GM12878 (cell line): Measurements from ENCODE around the gene KREMEN2. TPM values are rescaled to one million over a fixed set of nuclear protein-coding genes. Genes with fewer than 3 reads are reported as not detected.

Experiments used
- ATAC-seq: fragments of 200-7000 bp; cut with Tn5 transposase; 3 replicates; pipeline ENCODE4 v1.9.1; 2020; ENCODE audit warnings: mild to moderate bottlenecking, moderate library complexity
- BruUV-seq: library from RNA; stranded (reverse); fragments of 400-500 nt; replicated peaks from 2 replicates; lab custom pipeline; 2021; lab: Mats Ljungman, UMichigan
- CTCF ChIA-PET: fragments of 300-600 bp; sonication (Branson Sonifier 250); formaldehyde crosslinking; extraction: SDS; loops from one replicate; lab custom pipeline; 2021; ENCODE audit warnings: inconsistent platforms; lab: Yijun Ruan, JAX
- POLR2A ChIA-PET: fragments of 350-600 bp; formaldehyde crosslinking; extraction: SDS; loops from one replicate; lab custom pipeline; 2021; ENCODE audit warnings: inconsistent platforms; lab: Charles Lee
- RAD21 ChIA-PET: fragments of 300-600 bp; sonication (Branson Sonifier 250); formaldehyde crosslinking; loops from one replicate; lab custom pipeline; 2023; ENCODE audit warnings: antibody characterized with exemption; ENCODE audit not compliant: unreplicated experiment; lab: Charles Lee
- SMC1A ChIA-PET: fragments of 300-600 bp; sonication (Branson Sonifier 250); formaldehyde crosslinking; loops from one replicate; lab custom pipeline; 2023; ENCODE audit not compliant: unreplicated experiment, uncharacterized antibody; lab: Charles Lee
- DNase-seq: peaks from one replicate; pipeline ENCODE4 v3.0.0-alpha.2; 2011; ENCODE audit warnings: low read depth, low spot score
- FAIRE-seq: peaks from 3 replicates; lab custom pipeline; 2011; peaks lifted over from hg19 to GRCh38; lab: Jason Lieb, UNC
- H2AFZ ChIP-seq: 2 replicates; pipeline ENCODE4 v1.6.0; 2011; ENCODE audit warnings: low read depth, low read length, control low read depth; ENCODE audit not compliant: control insufficient read depth
- H3K27ac ChIP-seq: 2 replicates; pipeline ENCODE4 v1.5.1; 2011; ENCODE audit warnings: control low read depth; ENCODE audit not compliant: control insufficient read depth, insufficient read depth
- H3K27me3 ChIP-seq, 2 experiments: replicated peaks in 1 of 2; 2 replicates each; pipeline versions ENCODE4 v1.6.0 to v1.6.1; 2011; ENCODE audit warnings: low read length in 1 of 2; ENCODE audit not compliant: control insufficient read depth in 2 of 2, insufficient read depth in 2 of 2
- H3K36me3 ChIP-seq, 2 experiments: 2 replicates each; pipeline ENCODE4 v1.5.1; 2011; ENCODE audit warnings: low read length in 1 of 2; ENCODE audit not compliant: control insufficient read depth in 2 of 2, insufficient read depth in 2 of 2
- H3K4me1 ChIP-seq: 2 replicates; pipeline ENCODE4 v1.6.1; 2011; ENCODE audit warnings: mild to moderate bottlenecking, low read length, moderate library complexity, mixed read lengths; ENCODE audit not compliant: control insufficient read depth, insufficient read depth
- H3K4me2 ChIP-seq: 2 replicates; pipeline ENCODE4 v1.6.0; 2011; ENCODE audit warnings: control low read depth; ENCODE audit not compliant: control insufficient read depth, insufficient read depth
- H3K4me3 ChIP-seq: fragments of 200-600 bp; sonication (generic); 2 replicates; pipeline ENCODE4 v1.5.1; 2016
- H3K79me2 ChIP-seq: 2 replicates; pipeline ENCODE4 v1.6.0; 2011; ENCODE audit warnings: low read length; ENCODE audit not compliant: control insufficient read depth, insufficient read depth
- H3K9ac ChIP-seq: 2 replicates; pipeline ENCODE4 v1.8.0; 2011; ENCODE audit warnings: low read length, control low read depth, mixed read lengths; ENCODE audit not compliant: control insufficient read depth, insufficient read depth
- H3K9me3 ChIP-seq: replicated peaks from 3 replicates; pipeline ENCODE4 v1.5.1; 2011; ENCODE audit warnings: mild to moderate bottlenecking, low read length; ENCODE audit not compliant: control insufficient read depth, insufficient read depth
- H4K20me1 ChIP-seq: 2 replicates; pipeline ENCODE4 v1.6.0; 2011; ENCODE audit not compliant: control insufficient read depth, insufficient read depth
- ASH2L ChIP-seq: fragments of 300-600, 200-600 bp; sonication (generic); IDR thresholded peaks from 2 replicates; pipeline ENCODE4 v1.6.1; 2017; ENCODE audit warnings: low read depth, mild to moderate bottlenecking, borderline replicate concordance
- ATF2 ChIP-seq: IDR thresholded peaks from 2 replicates; pipeline ENCODE4 v1.6.1; 2012; ENCODE audit warnings: low read length, inconsistent platforms
- HCFC1 ChIP-seq: fragments of 150-350 bp; IDR thresholded peaks from 2 replicates; pipeline ENCODE4 v1.6.1; 2014; ENCODE audit warnings: low read length
- IKZF1 ChIP-seq: fragments of 450-650 bp; conservative IDR thresholded peaks from 2 replicates; pipeline ENCODE4 v1.6.1; 2017; ENCODE audit warnings: antibody characterized with exemption, mild to moderate bottlenecking
- IKZF2 ChIP-seq, 2 experiments: fragments of 450-650 bp; IDR thresholded peaks; 2 replicates each; pipeline ENCODE4 v1.6.1; 2017; ENCODE audit warnings: mild to moderate bottlenecking in 2 of 2, moderate library complexity in 2 of 2
- NR2C1 ChIP-seq: fragments of 450-650 bp; IDR thresholded peaks from 2 replicates; pipeline ENCODE4 v1.6.1; 2017; ENCODE audit warnings: antibody characterized with exemption, mild to moderate bottlenecking, moderate library complexity
- RCOR1 ChIP-seq: conservative IDR thresholded peaks from 2 replicates; pipeline ENCODE4 v1.6.1; 2012; ENCODE audit warnings: low read depth, low read length, improper control_type of control experiment
- RELA ChIP-seq: fragments of 450-650 bp; IDR thresholded peaks from 2 replicates; pipeline ENCODE4 v1.8.0; 2014; ENCODE audit warnings: borderline replicate concordance; ENCODE audit not compliant: partially characterized antibody
- SUPT20H ChIP-seq: IDR thresholded peaks from 2 replicates; pipeline ENCODE4 v1.6.1; 2011; ENCODE audit warnings: low read depth, mild to moderate bottlenecking, low read length, moderate library complexity, borderline replicate concordance; ENCODE audit not compliant: control insufficient read depth
- TCF3 ChIP-seq: IDR thresholded peaks from 2 replicates; pipeline ENCODE4 v1.6.1; 2012; ENCODE audit warnings: low read depth, mild to moderate bottlenecking, low read length, borderline replicate concordance; ENCODE audit not compliant: insufficient read depth
- WRNIP1 ChIP-seq: IDR thresholded peaks from 2 replicates; pipeline ENCODE4 v1.6.1; 2011; ENCODE audit warnings: low read depth, low read length, improper control_type of control experiment, borderline replicate concordance
- ZNF384 ChIP-seq: IDR thresholded peaks from 2 replicates; pipeline ENCODE4 v1.6.1; 2012; ENCODE audit warnings: low read depth, mild to moderate bottlenecking, low read length, improper control_type of control experiment, borderline replicate concordance
- ZZZ3 ChIP-seq: IDR thresholded peaks from 2 replicates; pipeline ENCODE4 v1.6.1; 2011; ENCODE audit warnings: low read depth; ENCODE audit not compliant: control insufficient read depth, insufficient read length
- WGBS: methylation state at CpG from one replicate; pipeline ENCODE4 v1.1.6; 2016; ENCODE audit warnings: low lambda C conversion rate; ENCODE audit not compliant: insufficient replicate concordance, insufficient coverage; ENCODE audit errors: missing lambda C conversion rate; 5-methylcytosine and 5-hydroxymethylcytosine counted together
- in situ Hi-C: fragments of 300-500 bp; cut with MboI; formaldehyde crosslinking; loops from 9 replicates; pipeline ENCODE4 v1.14.3; 2018; ENCODE audit warnings: mixed read lengths
- intact Hi-C: fragments of 100-400 bp; cut with micrococcal nuclease; formaldehyde crosslinking; loops from one replicate; pipeline ENCODE4 v1.14.2; 2022; ENCODE audit not compliant: unreplicated experiment
- polyA plus RNA-seq, 11 experiments: library from polyadenylated mRNA; depleted of rRNA in 4 of 11; unstranded in 6 of 11; stranded (reverse) in 5 of 11; fragments of >200 nt; fragmentation: Nextera tagmentation in 4 of 11; fragmentation: Illumina TruSeq in 1 of 11; extraction: Ambion mirVana in 4 of 11; extraction: Trizol in 1 of 11; gene quantifications; 1 replicate in 1 of 11; 2 replicates in 10 of 11; pipeline versions ENCODE4 v1.2.1 to v1.2.3, GENCODE V29; 2011 to 2016; ENCODE audit warnings: inconsistent platforms in 2 of 11, missing spikeins in 2 of 11, low read depth in 1 of 11
- total RNA-seq, 4 experiments: library from RNA; depleted of rRNA in 3 of 4; stranded (reverse); fragments of >200 nt in 3 of 4; fragmentation: Illumina TruSeq in 1 of 4; extraction: Trizol in 1 of 4; gene quantifications; 2 replicates each; pipeline versions ENCODE4 v1.2.1 to v1.2.3, GENCODE V29; 2013 to 2021
- TF ChIP-seq, protein P1 (sequence below): fragments of 450-650 bp; IDR thresholded peaks from 2 replicates; pipeline ENCODE4 v1.6.1; 2017; ENCODE audit warnings: low read depth, mild to moderate bottlenecking, moderate library complexity
- TF ChIP-seq, protein P2 (sequence below): fragments of 450-650 bp; IDR thresholded peaks from 2 replicates; pipeline ENCODE4 v1.6.1; 2017; ENCODE audit warnings: mild to moderate bottlenecking
- TF ChIP-seq, protein P3 (sequence below): IDR thresholded peaks from 2 replicates; pipeline ENCODE4 v1.6.1; 2012; ENCODE audit warnings: low read depth, low read length, improper control_type of control experiment

KREMEN2 gene
- total and polyA plus RNA-seq, 10 of the 15 experiments (the other 5 are each of a cell fraction or from before 2014, with no cell fraction given): 0.06 to 3.7 (median 0.83) TPM; not detected in 2

DNA sequence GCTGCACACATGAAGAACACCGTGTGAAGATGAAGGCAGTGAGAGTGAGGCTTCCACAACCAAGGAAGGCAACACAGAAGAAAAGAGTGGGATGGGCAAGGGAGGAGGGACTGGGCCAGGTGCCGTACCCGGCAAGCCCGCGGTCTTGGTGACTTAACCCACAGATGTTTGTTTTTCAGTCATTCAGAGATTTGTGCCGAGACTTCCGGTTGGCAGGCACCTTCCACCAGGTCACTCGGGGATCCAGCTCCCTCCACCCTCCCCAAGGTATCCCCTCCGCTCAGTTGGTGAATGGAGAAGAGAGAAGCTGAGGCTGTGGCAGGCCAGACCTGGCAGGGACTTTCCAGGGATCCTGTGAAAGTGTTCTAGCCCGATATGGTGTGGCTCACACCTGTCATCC, 4.9 kb upstream of the KREMEN2 start (continued):
- TF ChIP-seq ATF2 (no peak), IKZF1 (peak; percentile 36), HCFC1 (no peak), ASH2L (no peak), IKZF2 (IDR thresholded peaks at IDR 0.05) (0 out of 4 replicates have a peak, but pooled peaks of 1 of the 2 experiments have one; percentile 40)
- TF ChIP-seq, protein P1, sequence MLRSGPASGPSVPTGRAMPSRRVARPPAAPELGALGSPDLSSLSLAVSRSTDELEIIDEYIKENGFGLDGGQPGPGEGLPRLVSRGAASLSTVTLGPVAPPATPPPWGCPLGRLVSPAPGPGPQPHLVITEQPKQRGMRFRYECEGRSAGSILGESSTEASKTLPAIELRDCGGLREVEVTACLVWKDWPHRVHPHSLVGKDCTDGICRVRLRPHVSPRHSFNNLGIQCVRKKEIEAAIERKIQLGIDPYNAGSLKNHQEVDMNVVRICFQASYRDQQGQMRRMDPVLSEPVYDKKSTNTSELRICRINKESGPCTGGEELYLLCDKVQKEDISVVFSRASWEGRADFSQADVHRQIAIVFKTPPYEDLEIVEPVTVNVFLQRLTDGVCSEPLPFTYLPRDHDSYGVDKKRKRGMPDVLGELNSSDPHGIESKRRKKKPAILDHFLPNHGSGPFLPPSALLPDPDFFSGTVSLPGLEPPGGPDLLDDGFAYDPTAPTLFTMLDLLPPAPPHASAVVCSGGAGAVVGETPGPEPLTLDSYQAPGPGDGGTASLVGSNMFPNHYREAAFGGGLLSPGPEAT: peak; percentile 34; the same call in 1 of the 2 replicates

DNA sequence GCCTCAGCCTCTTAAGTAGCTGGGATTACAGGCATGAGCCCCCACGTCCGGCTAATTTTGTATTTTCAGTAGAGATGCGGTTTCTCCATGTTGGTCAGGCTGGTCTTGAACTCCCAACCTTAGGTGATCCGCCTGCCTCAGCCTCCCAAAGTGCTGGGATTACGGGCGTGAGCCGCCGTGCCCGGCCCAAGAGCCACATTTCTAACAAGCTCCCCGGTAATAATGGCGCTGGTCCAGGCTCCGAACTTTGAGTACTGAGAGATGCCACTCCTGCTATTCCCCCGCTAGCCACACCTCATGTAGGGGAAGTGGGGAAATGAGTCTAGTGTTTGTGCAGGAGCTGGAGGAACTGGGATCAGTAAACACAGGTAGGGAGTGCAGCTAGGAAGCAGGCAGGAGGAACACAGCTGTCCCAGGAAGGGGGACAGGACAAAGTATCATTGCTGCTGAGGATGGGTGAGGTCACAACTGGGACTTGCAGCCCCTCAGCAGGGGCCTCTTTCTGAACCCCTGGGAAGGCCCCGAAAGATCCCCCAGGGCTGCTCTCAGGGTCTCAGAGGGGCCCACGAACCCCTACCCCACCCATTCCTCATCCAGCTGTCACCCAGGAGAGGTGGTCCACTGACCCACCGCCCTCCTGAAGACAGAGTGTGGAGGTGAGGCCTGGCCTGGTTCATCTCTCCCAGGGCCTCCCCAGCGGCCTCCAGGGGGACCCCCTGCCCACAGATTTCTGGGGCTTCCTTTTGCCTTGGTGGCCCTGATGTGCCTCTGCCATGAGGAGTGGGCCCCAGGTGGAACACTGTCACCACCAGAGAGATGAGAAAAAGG, 3.7 kb upstream of the KREMEN2 start:
- Histone ChIP-seq H3K27me3 (no peaks in the 10 kb centered on the region), H3K4me2 (no peak overlapping the region), H2AFZ (no peak overlapping the region), H3K4me1 (peaks cover 33% of the 10 kb centered on the region), H3K9me3 (no peaks in the 10 kb centered on the region), H3K27ac (no peak overlapping the region), H3K4me3 (no peak overlapping the region), H3K79me2 (no peaks in the 10 kb centered on the region), H4K20me1 (no peaks in the 10 kb centered on the region), H3K9ac (no peak overlapping the region), H3K36me3 (no peaks in the 10 kb centered on the region)
- ChIA-PET RAD21 (interaction anchor here (0.6 kb wide), 1 partner anchor 22 kb away, joined by 3 read pairs; no protein-coding TSS in a partner anchor), SMC1A (interaction anchor here (0.7 kb wide), 1 partner anchor 13 kb away, joined by 3 read pairs; no protein-coding TSS in a partner anchor), CTCF (interaction anchor here (0.6 to 3.0 kb wide), 9 partner anchors 9 to 93 kb away, joined by 3 to 15 read pairs (median 4); no protein-coding TSS in a partner anchor), POLR2A (no interaction called here)
- 79% methylated on average over 16 of the region's 17 CpGs for WGBS
- DNase-seq (no peak), FAIRE-seq (no peak), ATAC-seq (no peak)
- no TSS peak for BruUV-seq
- in situ Hi-C loops (no loop called here), intact Hi-C loops (no loop called here)
- TF ChIP-seq SUPT20H: no peak
- TF ChIP-seq RELA: no peak
- no peak for TF ChIP-seq TCF3
- TF ChIP-seq RCOR1: no peak
- TF ChIP-seq, protein P2, sequence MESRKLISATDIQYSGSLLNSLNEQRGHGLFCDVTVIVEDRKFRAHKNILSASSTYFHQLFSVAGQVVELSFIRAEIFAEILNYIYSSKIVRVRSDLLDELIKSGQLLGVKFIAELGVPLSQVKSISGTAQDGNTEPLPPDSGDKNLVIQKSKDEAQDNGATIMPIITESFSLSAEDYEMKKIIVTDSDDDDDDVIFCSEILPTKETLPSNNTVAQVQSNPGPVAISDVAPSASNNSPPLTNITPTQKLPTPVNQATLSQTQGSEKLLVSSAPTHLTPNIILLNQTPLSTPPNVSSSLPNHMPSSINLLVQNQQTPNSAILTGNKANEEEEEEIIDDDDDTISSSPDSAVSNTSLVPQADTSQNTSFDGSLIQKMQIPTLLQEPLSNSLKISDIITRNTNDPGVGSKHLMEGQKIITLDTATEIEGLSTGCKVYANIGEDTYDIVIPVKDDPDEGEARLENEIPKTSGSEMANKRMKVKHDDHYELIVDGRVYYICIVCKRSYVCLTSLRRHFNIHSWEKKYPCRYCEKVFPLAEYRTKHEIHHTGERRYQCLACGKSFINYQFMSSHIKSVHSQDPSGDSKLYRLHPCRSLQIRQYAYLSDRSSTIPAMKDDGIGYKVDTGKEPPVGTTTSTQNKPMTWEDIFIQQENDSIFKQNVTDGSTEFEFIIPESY: no peak
- no peak for TF ChIP-seq ZZZ3
- TF ChIP-seq HCFC1: no peak
- TF ChIP-seq, protein P3, sequence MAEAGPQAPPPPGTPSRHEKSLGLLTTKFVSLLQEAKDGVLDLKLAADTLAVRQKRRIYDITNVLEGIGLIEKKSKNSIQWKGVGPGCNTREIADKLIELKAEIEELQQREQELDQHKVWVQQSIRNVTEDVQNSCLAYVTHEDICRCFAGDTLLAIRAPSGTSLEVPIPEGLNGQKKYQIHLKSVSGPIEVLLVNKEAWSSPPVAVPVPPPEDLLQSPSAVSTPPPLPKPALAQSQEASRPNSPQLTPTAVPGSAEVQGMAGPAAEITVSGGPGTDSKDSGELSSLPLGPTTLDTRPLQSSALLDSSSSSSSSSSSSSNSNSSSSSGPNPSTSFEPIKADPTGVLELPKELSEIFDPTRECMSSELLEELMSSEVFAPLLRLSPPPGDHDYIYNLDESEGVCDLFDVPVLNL: no peak
- no peak for TF ChIP-seq WRNIP1
- TF ChIP-seq NR2C1: no peak
- no peak for TF ChIP-seq ZNF384
